ENCODE results near the gene COL5A1.
A peak's percentile ranks its signal among the peaks of the same experiment; 100 is the strongest.
"Not testable (repeated sequence)": the region's sequence is repeated elsewhere in the genome, so short reads cannot be mapped to it uniquely, and the experiment has no call there.

COL5A1 gene

GRCh38 chr9:134694714-134695113 lies 53.1 kb downstream of the COL5A1 start:
- no peak for DNase-seq

- no peak for DNase-seq
Measured at GRCh38 chr9:134695144-134695543, 53.5 kb downstream of the COL5A1 start.

- DNase-seq = no peak
Measured at GRCh38 chr9:134696433-134696832, 54.8 kb downstream of the COL5A1 start.

GRCh38 chr9:134698111-134698510 lies 56.5 kb downstream of the COL5A1 start:
- DNase-seq = no peak

GRCh38 chr9:134698587-134699342 lies 57.2 kb downstream of the COL5A1 start:
- DNase-seq = peak; percentile 30 to 42

- DNase-seq = no peak
Measured at GRCh38 chr9:134699343-134699740, 57.7 kb downstream of the COL5A1 start.

- DNase-seq = no peak
Measured at GRCh38 chr9:134700636-134701350, 59.2 kb downstream of the COL5A1 start.

GRCh38 chr9:134701581-134702259 lies 60.1 kb downstream of the COL5A1 start:
- no peak for DNase-seq

- no peak for DNase-seq
Measured at GRCh38 chr9:134702291-134702690, 60.7 kb downstream of the COL5A1 start.

GRCh38 chr9:134703730-134704114 lies 62.1 kb downstream of the COL5A1 start:
- not testable (repeated sequence) for DNase-seq

- DNase-seq = no peak
Measured at GRCh38 chr9:134704498-134704897, 62.9 kb downstream of the COL5A1 start.

GRCh38 chr9:134705786-134706185 lies 64.2 kb downstream of the COL5A1 start:
- no peak for DNase-seq

- DNase-seq = no peak
Measured at GRCh38 chr9:134706522-134706921, 64.9 kb downstream of the COL5A1 start.

GRCh38 chr9:134707031-134707680 lies 65.6 kb downstream of the COL5A1 start:
- DNase-seq = no peak

- DNase-seq = no peak
Measured at GRCh38 chr9:134707731-134708671, 66.4 kb downstream of the COL5A1 start.

- DNase-seq = no peak
Measured at GRCh38 chr9:134708672-134709038, 67.1 kb downstream of the COL5A1 start.

- no peak for DNase-seq
Measured at GRCh38 chr9:134709512-134710270, 68.1 kb downstream of the COL5A1 start.

- DNase-seq = no peak
Measured at GRCh38 chr9:134710271-134710540, 68.6 kb downstream of the COL5A1 start.

GRCh38 chr9:134710901-134711300 lies 69.3 kb downstream of the COL5A1 start:
- DNase-seq = no peak

- no peak for DNase-seq
Measured at GRCh38 chr9:134712243-134712642, 70.6 kb downstream of the COL5A1 start.

- DNase-seq = no peak
Measured at GRCh38 chr9:134712926-134713325, 71.3 kb downstream of the COL5A1 start.

GRCh38 chr9:134715536-134715935 lies 73.9 kb downstream of the COL5A1 start:
- DNase-seq = not testable (repeated sequence)

Data from CD4-positive, alpha-beta T cell treated with Interleukin-1 beta for 1 hour (primary cell).